Chondrocyte (in vitro differentiated cells): Measurements from ENCODE around the gene MDFIC. TPM values are rescaled to one million over a fixed set of nuclear protein-coding genes. Genes with fewer than 3 reads are reported as not detected.

Source experiments
- DNase-seq: peaks from one replicate; pipeline ENCODE4 v3.0.0; 2021; ENCODE audit warnings: mixed read lengths, low spot score
- H3K27ac Mint-ChIP-seq: one replicate; pipeline ENCODE4 v1.8.0; 2021; ENCODE audit warnings: mild to moderate bottlenecking, moderate library complexity, mixed read lengths; ENCODE audit not compliant: unreplicated experiment
- H3K27me3 Mint-ChIP-seq: 2 replicates; pipeline ENCODE4 v1.8.0; 2021; ENCODE audit warnings: low read depth, mixed read lengths
- H3K36me3 Mint-ChIP-seq: 2 replicates; pipeline ENCODE4 v1.8.0; 2021; ENCODE audit warnings: low read depth, mixed read lengths
- H3K4me1 Mint-ChIP-seq: 2 replicates; pipeline ENCODE4 v1.8.0; 2021; ENCODE audit warnings: low read depth, mild to moderate bottlenecking, mixed read lengths
- H3K4me3 Mint-ChIP-seq: one replicate; pipeline ENCODE4 v1.8.0; 2021; ENCODE audit warnings: mild to moderate bottlenecking, moderate library complexity, mixed read lengths; ENCODE audit not compliant: unreplicated experiment
- H3K9me3 Mint-ChIP-seq: 2 replicates; pipeline ENCODE4 v1.8.0; 2021; ENCODE audit warnings: low read depth, mixed read lengths
- total RNA-seq: library from RNA; stranded (reverse); gene quantifications from 3 replicates; pipeline ENCODE4 v1.2.1, GENCODE V29; 2021
- TF ChIP-seq, protein P1 (sequence below): fragments of 200-600 bp; sonication (generic); IDR thresholded peaks from 2 replicates; pipeline ENCODE4 v1.5.0; 2021; ENCODE audit warnings: antibody characterized with exemption, mild to moderate bottlenecking, moderate library complexity

MDFIC gene
- total RNA-seq, 1 donor from 2014 or later, result 15.6 TPM

DNA sequence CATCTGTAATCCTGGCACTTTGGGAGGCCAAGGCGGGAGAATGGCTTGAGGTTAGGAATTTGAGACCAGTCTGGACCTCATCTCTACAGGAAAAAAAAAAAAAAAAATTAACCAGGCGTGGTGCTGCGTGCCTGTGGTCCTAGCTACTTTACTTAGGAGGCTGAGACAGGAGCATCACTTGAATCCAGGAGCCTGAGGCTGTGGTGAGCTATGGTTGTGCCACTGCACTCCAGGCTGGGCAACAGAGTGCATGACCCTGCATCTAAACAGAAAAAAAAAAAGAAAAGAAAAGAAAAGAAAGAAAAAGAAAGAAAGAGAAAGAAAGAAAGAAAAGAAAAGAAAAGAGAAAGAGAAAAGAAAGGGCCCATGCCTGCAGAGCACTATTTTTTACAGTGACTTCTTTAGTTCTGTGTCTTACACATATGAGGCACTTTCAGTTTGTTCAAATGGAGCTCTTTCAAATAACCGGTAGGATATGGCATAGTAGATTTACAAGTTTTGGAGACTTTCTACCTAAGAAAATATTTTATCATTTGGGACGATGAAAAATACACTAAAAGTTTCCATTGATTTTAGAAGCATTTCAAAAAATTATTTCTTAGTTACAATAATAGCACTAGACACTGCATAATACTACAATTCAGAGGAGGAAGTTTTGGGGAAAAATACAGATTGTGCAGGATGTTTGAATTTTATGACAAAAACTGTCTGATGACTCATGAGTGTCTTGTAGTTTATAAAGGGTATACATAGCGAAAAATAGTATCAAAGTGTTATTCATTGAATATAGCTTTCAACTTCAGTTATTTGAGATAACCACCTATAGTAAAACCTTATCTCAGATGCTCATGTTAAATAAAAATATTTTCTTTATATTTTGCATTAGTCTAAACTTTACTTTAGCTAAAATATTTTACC, 75.9 kb downstream of the MDFIC start:
- peaks cover 2% of the 10 kb centered on the region for H3K9me3 Mint-ChIP-seq
- no peaks in the 10 kb centered on the region for H3K27me3 Mint-ChIP-seq
- peaks cover 13% of the 10 kb centered on the region for H3K4me1 Mint-ChIP-seq
- DNase-seq, result no peak
- no peak overlapping the region for H3K4me3 Mint-ChIP-seq
- H3K27ac Mint-ChIP-seq, result no peak overlapping the region
- TF ChIP-seq, protein P1, sequence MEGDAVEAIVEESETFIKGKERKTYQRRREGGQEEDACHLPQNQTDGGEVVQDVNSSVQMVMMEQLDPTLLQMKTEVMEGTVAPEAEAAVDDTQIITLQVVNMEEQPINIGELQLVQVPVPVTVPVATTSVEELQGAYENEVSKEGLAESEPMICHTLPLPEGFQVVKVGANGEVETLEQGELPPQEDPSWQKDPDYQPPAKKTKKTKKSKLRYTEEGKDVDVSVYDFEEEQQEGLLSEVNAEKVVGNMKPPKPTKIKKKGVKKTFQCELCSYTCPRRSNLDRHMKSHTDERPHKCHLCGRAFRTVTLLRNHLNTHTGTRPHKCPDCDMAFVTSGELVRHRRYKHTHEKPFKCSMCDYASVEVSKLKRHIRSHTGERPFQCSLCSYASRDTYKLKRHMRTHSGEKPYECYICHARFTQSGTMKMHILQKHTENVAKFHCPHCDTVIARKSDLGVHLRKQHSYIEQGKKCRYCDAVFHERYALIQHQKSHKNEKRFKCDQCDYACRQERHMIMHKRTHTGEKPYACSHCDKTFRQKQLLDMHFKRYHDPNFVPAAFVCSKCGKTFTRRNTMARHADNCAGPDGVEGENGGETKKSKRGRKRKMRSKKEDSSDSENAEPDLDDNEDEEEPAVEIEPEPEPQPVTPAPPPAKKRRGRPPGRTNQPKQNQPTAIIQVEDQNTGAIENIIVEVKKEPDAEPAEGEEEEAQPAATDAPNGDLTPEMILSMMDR, result no peak
- H3K36me3 Mint-ChIP-seq, result peaks cover 13% of the 10 kb centered on the region

DNA sequence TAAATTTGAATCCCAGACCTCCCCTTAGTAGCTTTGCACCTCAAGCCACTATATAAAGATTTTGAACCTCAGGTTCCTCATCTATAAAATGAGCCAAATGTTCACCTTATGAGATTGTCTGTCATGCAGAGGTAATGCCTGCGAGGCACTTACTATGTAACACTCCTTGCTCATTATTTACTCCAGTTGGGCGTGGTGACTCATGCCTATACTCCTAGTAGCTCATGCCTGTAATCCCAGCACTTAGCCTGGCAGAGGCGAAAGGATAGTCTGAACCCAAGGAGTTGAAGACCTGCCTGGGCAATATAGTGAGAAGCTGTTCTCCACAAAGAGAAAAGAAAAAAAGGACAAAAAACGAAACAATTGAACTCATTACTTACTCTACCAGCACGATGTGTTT, 82.2 kb downstream of the MDFIC start:
- DNase-seq, result no peak
- no peak overlapping the region for H3K4me3 Mint-ChIP-seq
- no peak overlapping the region for H3K27ac Mint-ChIP-seq
- peaks cover 4% of the 10 kb centered on the region for H3K36me3 Mint-ChIP-seq
- TF ChIP-seq, protein P1, result no peak
- peaks cover 10% of the 10 kb centered on the region for H3K4me1 Mint-ChIP-seq
- H3K9me3 Mint-ChIP-seq, result no peaks in the 10 kb centered on the region
- no peaks in the 10 kb centered on the region for H3K27me3 Mint-ChIP-seq

DNA sequence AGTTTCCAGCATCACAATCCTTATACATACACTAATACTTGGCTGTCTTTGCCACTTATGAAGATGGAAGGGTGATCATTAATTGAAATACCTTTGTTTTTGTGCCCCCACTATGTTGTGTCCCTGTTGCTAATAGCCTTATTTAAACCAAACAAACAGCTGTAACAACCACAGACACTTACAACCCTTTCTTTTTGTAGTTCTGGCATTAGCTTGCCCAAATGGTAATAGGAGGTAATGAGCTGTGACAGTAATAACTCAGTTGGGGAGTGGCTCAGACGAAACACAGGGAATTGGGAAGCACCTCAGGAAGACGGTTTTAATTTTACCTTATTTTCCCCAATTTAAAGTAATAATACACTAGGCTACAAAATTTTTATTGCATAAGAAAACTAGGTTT, 83.4 kb downstream of the MDFIC start:
- TF ChIP-seq, protein P1, result no peak
- Mint-ChIP-seq H3K36me3 (peaks cover 4% of the 10 kb centered on the region), H3K9me3 (no peaks in the 10 kb centered on the region), H3K4me3 (no peak overlapping the region), H3K27ac (no peak overlapping the region), H3K27me3 (no peaks in the 10 kb centered on the region), H3K4me1 (peaks cover 15% of the 10 kb centered on the region)
- DNase-seq, result no peak

DNA sequence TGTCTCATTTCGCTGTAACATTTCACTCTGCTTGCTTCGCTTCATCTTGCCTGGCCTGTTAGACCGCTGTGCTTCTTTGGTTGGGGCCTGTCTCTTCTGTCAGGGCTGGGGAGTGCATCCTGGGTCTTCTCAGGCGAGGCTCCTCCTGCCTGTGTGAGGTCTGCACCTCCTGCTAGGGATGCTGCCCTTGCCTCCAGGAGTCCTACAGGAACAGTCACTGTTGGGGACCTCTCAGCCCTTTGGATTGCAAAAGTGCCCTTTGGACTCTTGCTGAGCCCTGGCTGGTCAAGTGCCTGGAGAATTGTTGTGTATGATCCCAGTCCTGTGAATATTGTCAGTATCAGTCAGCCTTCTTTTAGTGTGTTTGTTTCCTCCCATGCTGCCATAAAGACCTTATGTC, 84.1 kb downstream of the MDFIC start:
- TF ChIP-seq, protein P1, result no peak
- H3K27me3 Mint-ChIP-seq, result no peaks in the 10 kb centered on the region
- H3K4me3 Mint-ChIP-seq, result no peak overlapping the region
- peak; percentile 46 for DNase-seq
- peaks cover 4% of the 10 kb centered on the region for H3K36me3 Mint-ChIP-seq
- no peak overlapping the region for H3K27ac Mint-ChIP-seq
- H3K9me3 Mint-ChIP-seq, result no peaks in the 10 kb centered on the region
- H3K4me1 Mint-ChIP-seq, result peaks cover 15% of the 10 kb centered on the region

DNA sequence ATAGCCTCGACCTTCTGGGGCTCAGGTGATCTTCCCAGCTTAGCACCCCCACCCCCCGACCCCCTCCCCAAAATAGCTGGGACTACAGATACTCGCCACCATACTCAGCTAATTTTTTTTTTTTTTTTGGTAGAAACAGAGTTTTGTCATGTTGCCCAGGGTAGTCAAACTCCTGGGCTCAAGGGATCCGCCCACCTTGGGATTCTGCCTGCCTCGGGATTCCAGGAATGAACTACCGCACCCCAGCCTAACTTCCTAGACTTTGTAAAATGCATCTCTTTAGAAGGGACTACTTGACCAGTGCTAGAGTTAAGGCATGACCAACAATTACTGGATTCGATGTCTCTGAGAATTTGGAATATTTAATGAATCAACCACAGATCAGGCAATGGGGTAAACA, 85.9 kb downstream of the MDFIC start:
- H3K27ac Mint-ChIP-seq, result no peak overlapping the region
- TF ChIP-seq, protein P1, result no peak
- H3K27me3 Mint-ChIP-seq, result no peaks in the 10 kb centered on the region
- peaks cover 15% of the 10 kb centered on the region for H3K4me1 Mint-ChIP-seq
- H3K9me3 Mint-ChIP-seq, result no peaks in the 10 kb centered on the region
- H3K4me3 Mint-ChIP-seq, result no peak overlapping the region
- peaks cover 6% of the 10 kb centered on the region for H3K36me3 Mint-ChIP-seq
- DNase-seq, result no peak
